K562 (cell line): ENCODE data around the gene KBTBD13. TPM values are rescaled to one million over a fixed set of nuclear protein-coding genes. Genes with fewer than 3 reads are reported as not detected.
A peak's percentile ranks its signal among the peaks of the same experiment; 100 is the strongest.

Source experiments
- AFF4 ChIP-seq: sonication (generic); formaldehyde crosslinking; IDR thresholded peaks from 2 replicates; pipeline ENCODE4 v1.8.0; 2023; ENCODE audit warnings: mild to moderate bottlenecking, missing genetic modification reagents
- HBP1 ChIP-seq: fragments of 450-650 bp; formaldehyde crosslinking; IDR thresholded peaks from 2 replicates; pipeline ENCODE4 v1.4.0; 2022; ENCODE audit warnings: missing genetic modification characterization
- ID3 ChIP-seq, 2 experiments: fragments of 250-450 bp in 1 of 2; fragments of 450-650 bp in 1 of 2; sonication (Bioruptor Pico) in 1 of 2; IDR thresholded peaks; 2 replicates each; pipeline versions ENCODE4 v1.6.1 to v1.8.0; 2016 to 2021; ENCODE audit warnings: mild to moderate bottlenecking in 2 of 2, moderate library complexity in 2 of 2, missing compliant biosample characterization in 1 of 2, missing genetic modification characterization in 1 of 2
- IRF1 ChIP-seq: sonication (generic); formaldehyde crosslinking; IDR thresholded peaks from 2 replicates; pipeline ENCODE4 v1.8.0; 2022; ENCODE audit warnings: missing genetic modification reagents, mild to moderate bottlenecking, borderline replicate concordance
- KLF1 ChIP-seq: fragments of 450-650 bp; IDR thresholded peaks from 2 replicates; pipeline ENCODE4 v1.6.1; 2016; ENCODE audit warnings: missing genetic modification characterization, missing compliant biosample characterization
- PCBP1 ChIP-seq: fragments of 200-400 bp; formaldehyde crosslinking; IDR thresholded peaks from 2 replicates; pipeline ENCODE4 v1.6.1; 2018; ENCODE audit warnings: mild to moderate bottlenecking, low read depth, low read length; ENCODE audit not compliant: poor library complexity, severe bottlenecking
- PHF20 ChIP-seq: fragments of 450-650 bp; IDR thresholded peaks from 2 replicates; pipeline ENCODE4 v1.6.1; 2018; ENCODE audit not compliant: partially characterized antibody
- RREB1 ChIP-seq: fragments of 250-450 bp; sonication (Bioruptor Pico); IDR thresholded peaks from 2 replicates; pipeline ENCODE4 v1.4.0; 2020
- SRSF7 ChIP-seq: fragments of 200-400 bp; formaldehyde crosslinking; optimal IDR thresholded peaks from 2 replicates; pipeline ENCODE3; 2017; ENCODE audit warnings: mild to moderate bottlenecking, low read depth, low read length
- ZNF740 ChIP-seq, 3 experiments: fragments of 200-800 bp in 1 of 3; sonication (Bioruptor generic) in 1 of 3; sonication (generic) in 1 of 3; formaldehyde crosslinking in 1 of 3; IDR thresholded peaks; 2 replicates each; pipeline versions ENCODE4 v1.6.1 to v1.8.0; 2016 to 2022; ENCODE audit warnings: mild to moderate bottlenecking in 2 of 3, missing compliant biosample characterization in 2 of 3, missing genetic modification characterization in 2 of 3, missing genetic modification reagents in 1 of 3
- polyA plus RNA-seq, 8 experiments: library from polyadenylated mRNA; depleted of rRNA in 4 of 8; stranded (reverse) in 5 of 8; unstranded in 3 of 8; fragments of >200 nt; fragmentation: Nextera tagmentation in 2 of 8; fragmentation: Illumina TruSeq in 1 of 8; extraction: Ambion mirVana in 2 of 8; extraction: Trizol in 1 of 8; gene quantifications; 2 replicates each; pipeline versions ENCODE4 v1.2.1 to v1.2.3, GENCODE V29; 2011 to 2014; ENCODE audit warnings: inconsistent platforms in 1 of 8, missing spikeins in 1 of 8
- total RNA-seq, 7 experiments: library from RNA; depleted of rRNA in 6 of 7; stranded (reverse); fragments of >200 nt in 6 of 7; fragmentation: Illumina TruSeq in 2 of 7; extraction: Trizol in 2 of 7; gene quantifications; 2 replicates each; pipeline versions ENCODE4 v1.2.1 to v1.2.3, GENCODE V29; 2011 to 2021; ENCODE audit warnings: low replicate concordance in 1 of 7

KBTBD13 gene
- total and polyA plus RNA-seq, 9 of the 15 experiments (the other 6 are each of a cell fraction or from before 2014, with no cell fraction given): 0.07 to 0.13 (median 0.10) TPM; not detected in 3

- TF ChIP-seq AFF4 (CRISPR knock-in tag): 0 out of 2 replicates have a peak, but pooled peaks have one; percentile 26
- TF ChIP-seq PCBP1: no peak
- TF ChIP-seq HBP1 (CRISPR knock-in tag): no peak
- TF ChIP-seq PHF20: peak; percentile 73
- no peak for TF ChIP-seq ZNF740 (CRISPR knock-in tag; IDR thresholded peaks at IDR 0.05)
- no peak for TF ChIP-seq ZNF740 (tag; IDR thresholded peaks at IDR 0.05)
- TF ChIP-seq KLF1 (tag): no peak
- TF ChIP-seq RREB1 (CRISPR knock-in tag): no peak
- TF ChIP-seq IRF1 (CRISPR knock-in tag): no peak
- TF ChIP-seq ID3 (CRISPR knock-in tag; IDR thresholded peaks at IDR 0.05): no peak
- 0 out of 2 replicates have a peak, but pooled peaks have one; percentile 49 for TF ChIP-seq ID3 (tag; IDR thresholded peaks at IDR 0.05)
- TF ChIP-seq SRSF7: no peak
These were observed 47.4 kb upstream of the KBTBD13 start, which contains the start of gene MTFMT (continued) for GRCh38 chr15:65028921-65029735.
